Central memory CD8-positive, alpha-beta T cell (primary cell): ENCODE measurements around the gene POLD4.

Experiments used
- ATAC-seq: fragments of 150-1000 bp; cut with Tn5 transposase; replicated peaks from 2 replicates; pipeline ENCODE4 v1.10.0; 2022; ENCODE audit warnings: mild to moderate bottlenecking, moderate FRiP score, moderate number of reproducible peaks; ENCODE audit not compliant: poor library complexity, severe bottlenecking; ENCODE audit errors: extremely low read depth
- DNase-seq, 2 donors: peaks; one replicate each; pipeline ENCODE4 v3.0.0; 2021; ENCODE audit warnings: low spot score in 2 of 2
- H3K27ac Mint-ChIP-seq: one replicate; pipeline ENCODE4 v1.8.0; 2022; ENCODE audit warnings: low read depth, mild to moderate bottlenecking, moderate library complexity, mixed read lengths
- H3K27me3 Mint-ChIP-seq: one replicate; pipeline ENCODE4 v1.8.0; 2022; ENCODE audit warnings: mixed read lengths
- H3K36me3 Mint-ChIP-seq: one replicate; pipeline ENCODE4 v1.8.0; 2022; ENCODE audit warnings: mild to moderate bottlenecking, moderate library complexity, mixed read lengths; ENCODE audit not compliant: insufficient read depth
- H3K4me1 Mint-ChIP-seq: one replicate; pipeline ENCODE4 v1.8.0; 2022; ENCODE audit warnings: mixed read lengths
- H3K4me3 Mint-ChIP-seq: one replicate; pipeline ENCODE4 v1.8.0; 2022; ENCODE audit warnings: mild to moderate bottlenecking, moderate library complexity, mixed read lengths
- H3K9me3 Mint-ChIP-seq: one replicate; pipeline ENCODE4 v1.8.0; 2022; ENCODE audit warnings: mixed read lengths

The POLD4 gene

DNA sequence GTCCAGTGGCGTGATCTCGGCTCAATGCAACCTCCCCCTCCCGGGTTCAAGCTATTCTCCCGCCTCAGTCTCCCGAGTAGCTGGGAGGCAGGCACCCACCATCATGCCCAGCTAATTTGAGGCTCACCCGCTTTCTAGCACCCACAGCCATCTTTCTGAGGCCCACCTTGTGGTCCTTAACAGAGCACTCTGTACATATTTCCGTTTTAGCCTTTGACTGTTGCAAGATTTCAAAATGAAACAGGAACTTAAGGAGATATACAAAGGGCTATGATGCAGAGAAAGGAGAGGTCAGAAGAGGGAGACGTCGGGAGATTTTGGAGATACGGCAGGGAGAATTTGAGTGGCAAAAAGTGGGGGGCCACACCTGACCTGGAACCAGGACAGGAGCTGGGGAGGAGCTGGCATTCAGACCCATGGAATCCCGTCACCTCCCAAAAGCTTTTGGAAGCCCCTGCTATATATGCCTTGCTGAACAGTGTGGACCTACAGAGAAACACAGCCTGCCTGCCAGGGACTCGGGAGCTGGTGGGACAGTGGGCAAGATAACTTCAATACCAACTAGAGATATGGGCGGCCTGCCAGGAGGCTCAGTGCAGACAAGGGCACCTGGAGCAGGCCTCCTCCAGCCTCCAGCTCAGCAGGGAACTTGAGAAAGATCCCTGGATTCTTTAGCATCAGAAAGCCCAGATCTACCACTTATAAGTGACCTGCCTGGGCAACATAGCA, 28.1 kb upstream of the POLD4 start:
- H3K27ac Mint-ChIP-seq = peak overlapping the region; percentile 12
- ATAC-seq (no peak), DNase-seq (no peak)
- H3K27me3 Mint-ChIP-seq = no peaks in the 10 kb centered on the region
- peaks cover 18% of the 10 kb centered on the region for H3K4me1 Mint-ChIP-seq
- no peak overlapping the region for H3K4me3 Mint-ChIP-seq
- H3K9me3 Mint-ChIP-seq = no peaks in the 10 kb centered on the region
- peaks cover 4% of the 10 kb centered on the region for H3K36me3 Mint-ChIP-seq

GRCh38 chr11:67379061-67380058, 26.0 kb upstream of the POLD4 start:
- ATAC-seq = no peak
- Mint-ChIP-seq H3K4me3 (no peak overlapping the region), H3K9me3 (no peaks in the 10 kb centered on the region), H3K4me1 (peaks cover 21% of the 10 kb centered on the region), H3K36me3 (peaks cover 2% of the 10 kb centered on the region), H3K27me3 (no peaks in the 10 kb centered on the region), H3K27ac (no peak overlapping the region)
- no peak for DNase-seq

- Mint-ChIP-seq H3K4me1 (peaks cover 27% of the 10 kb centered on the region), H3K27ac (no peak overlapping the region), H3K36me3 (peaks cover 4% of the 10 kb centered on the region), H3K4me3 (no peak overlapping the region), H3K27me3 (no peaks in the 10 kb centered on the region), H3K9me3 (no peaks in the 10 kb centered on the region)
- DNase-seq = no peak
- ATAC-seq = no peak
Measured at GRCh38 chr11:67378544-67378943, 25.2 kb upstream of the POLD4 start.

DNA sequence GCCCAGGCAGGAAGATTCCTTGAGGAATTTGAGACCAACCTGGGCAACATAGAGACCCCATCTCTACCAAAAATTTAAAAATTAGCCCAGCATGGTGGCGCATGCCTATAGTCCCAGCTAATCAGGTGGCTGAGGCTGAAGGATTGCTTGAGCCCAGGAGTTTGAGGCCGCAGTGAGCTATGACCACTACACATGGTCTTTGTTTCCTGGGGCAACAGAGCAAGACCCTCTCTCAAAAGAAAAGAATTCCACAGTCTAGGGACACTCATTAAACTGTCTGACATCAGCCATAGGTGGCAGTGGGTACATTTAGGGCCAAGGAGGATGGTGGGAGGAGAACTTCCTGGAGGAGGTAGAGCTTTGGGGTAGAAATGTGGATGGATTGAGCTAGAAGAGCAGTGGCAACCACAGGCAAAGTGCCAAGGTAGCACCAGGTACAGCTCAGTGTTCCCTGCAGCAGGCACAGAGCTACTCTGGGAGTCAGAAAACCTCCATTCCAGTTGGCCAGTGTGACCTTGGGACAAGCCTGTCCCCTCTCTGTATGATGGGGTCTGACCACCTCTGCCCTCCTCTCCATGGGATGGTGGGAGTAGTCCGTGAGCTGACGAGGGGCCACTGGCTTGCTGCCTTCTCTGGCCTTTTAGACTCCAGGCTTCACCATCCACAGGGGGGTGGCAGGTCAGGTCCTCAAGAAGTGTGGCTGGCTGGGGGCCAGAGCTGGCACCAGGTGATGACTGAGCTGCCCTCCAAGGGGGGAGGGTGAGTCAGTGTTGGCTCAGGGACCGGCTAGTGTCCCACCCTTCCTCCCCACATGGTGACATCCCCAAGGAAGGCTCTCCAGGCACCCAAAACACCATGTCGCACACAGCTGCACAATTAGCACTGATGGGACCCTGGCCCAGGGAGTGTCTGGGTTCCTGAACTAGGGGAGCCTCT, 23.8 kb upstream of the POLD4 start:
- peaks cover 4% of the 10 kb centered on the region for H3K36me3 Mint-ChIP-seq
- peaks cover 21% of the 10 kb centered on the region for H3K4me1 Mint-ChIP-seq
- DNase-seq (no peak), ATAC-seq (no peak)
- H3K27me3 Mint-ChIP-seq = no peaks in the 10 kb centered on the region
- no peak overlapping the region for H3K4me3 Mint-ChIP-seq
- H3K9me3 Mint-ChIP-seq = no peaks in the 10 kb centered on the region
- peak overlapping the region; percentile 49 for H3K27ac Mint-ChIP-seq

GRCh38 chr11:67376063-67376820, 22.9 kb upstream of the POLD4 start:
- Mint-ChIP-seq H3K9me3 (no peaks in the 10 kb centered on the region), H3K27ac (peak overlapping the region; percentile 49), H3K4me3 (peak overlapping the region; percentile 38), H3K36me3 (peaks cover 7% of the 10 kb centered on the region), H3K27me3 (no peaks in the 10 kb centered on the region), H3K4me1 (peaks cover 26% of the 10 kb centered on the region)
- DNase-seq = no peak
- no peak for ATAC-seq

GRCh38 chr11:67375320-67376055, 22.1 kb upstream of the POLD4 start:
- Mint-ChIP-seq H3K4me3 (peak overlapping the region; percentile 38), H3K27me3 (no peaks in the 10 kb centered on the region), H3K27ac (no peak overlapping the region), H3K9me3 (no peaks in the 10 kb centered on the region), H3K4me1 (peaks cover 26% of the 10 kb centered on the region), H3K36me3 (peaks cover 7% of the 10 kb centered on the region)
- DNase-seq (no peak), ATAC-seq (no peak)

DNA sequence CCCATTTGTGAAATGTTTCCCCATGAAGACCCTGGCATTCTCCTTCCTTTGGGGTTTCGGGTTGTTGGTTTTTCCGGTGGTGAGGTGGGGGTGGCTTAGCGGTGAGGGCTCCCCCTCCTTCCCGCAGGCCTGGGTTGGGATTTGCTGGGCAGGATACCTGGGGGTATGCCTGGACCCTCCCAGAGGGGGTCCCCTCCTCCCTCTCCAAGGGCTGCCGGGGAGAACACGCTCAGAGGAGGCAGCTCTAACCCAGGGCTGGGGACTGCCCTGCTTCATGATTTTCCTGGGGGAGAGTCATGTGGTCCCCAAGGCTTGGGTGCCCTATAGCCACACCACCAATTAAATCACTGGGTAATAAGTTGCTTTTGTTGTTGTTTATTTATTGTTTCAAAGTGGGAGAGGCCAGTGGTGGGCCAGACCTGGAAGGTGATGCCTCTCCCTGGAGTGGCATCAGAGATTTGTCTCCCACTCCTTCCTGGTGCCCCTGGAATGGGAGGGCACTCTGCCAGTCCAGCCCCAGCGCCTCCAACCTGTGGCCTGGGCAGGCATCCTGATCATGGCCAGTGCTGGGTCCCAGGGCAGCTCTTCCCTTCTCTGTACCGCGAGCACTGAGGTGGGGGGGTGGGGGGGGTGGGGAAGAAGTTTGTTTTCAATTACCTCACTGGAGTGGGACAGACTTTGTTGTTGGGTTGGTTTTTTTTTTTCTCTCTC, 21.4 kb upstream of the POLD4 start:
- ATAC-seq (no peak), DNase-seq (no peak)
- peaks cover 32% of the 10 kb centered on the region for H3K4me1 Mint-ChIP-seq
- no peaks in the 10 kb centered on the region for H3K9me3 Mint-ChIP-seq
- H3K36me3 Mint-ChIP-seq = peaks cover 7% of the 10 kb centered on the region
- H3K27ac Mint-ChIP-seq = no peak overlapping the region
- no peaks in the 10 kb centered on the region for H3K27me3 Mint-ChIP-seq
- peak overlapping the region; percentile 98 for H3K4me3 Mint-ChIP-seq

DNA sequence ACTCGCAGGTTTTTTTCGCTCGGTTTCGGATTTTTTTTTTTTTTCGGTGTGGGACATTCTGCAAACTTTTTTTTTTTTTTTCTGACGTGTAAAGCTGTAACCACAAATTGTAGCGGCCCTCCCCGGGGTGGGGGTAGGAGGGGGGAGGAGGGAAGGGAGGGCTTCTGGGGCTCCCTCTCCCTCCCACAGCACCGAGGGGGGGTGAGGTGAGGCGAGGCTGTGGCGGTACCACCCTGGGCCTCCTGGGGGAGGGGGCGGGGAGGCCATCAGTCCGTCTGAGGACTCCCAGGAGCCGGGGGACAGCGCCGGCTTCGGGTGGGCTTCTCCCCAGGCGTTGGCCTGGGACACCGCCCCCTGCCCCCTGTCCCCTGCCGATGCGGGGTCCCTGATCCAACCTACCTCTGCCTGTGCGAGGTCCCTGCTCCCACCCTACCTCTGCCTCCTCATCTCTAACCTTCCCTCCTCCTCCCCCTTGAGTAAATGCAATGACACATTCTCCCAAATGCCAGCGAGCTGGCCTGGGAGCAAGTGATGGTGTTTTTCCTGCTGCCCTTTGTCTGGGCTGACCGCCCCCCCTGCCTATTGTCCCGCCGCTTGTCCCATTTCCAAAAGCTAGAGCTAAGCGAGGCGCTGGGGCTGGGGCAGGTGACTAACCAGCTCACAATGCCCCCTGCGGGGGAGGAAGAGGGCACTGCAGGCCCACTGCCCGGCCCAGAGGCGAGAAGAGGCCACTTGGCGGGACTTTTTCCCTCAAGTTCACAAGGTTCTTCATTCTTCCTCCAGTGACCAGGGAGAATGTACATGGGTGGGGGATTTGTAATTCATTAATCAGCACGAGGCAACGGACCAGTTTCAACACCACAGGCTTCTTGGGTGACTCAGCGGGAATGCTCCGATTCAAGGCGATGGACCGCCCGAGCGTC, 20.6 kb upstream of the POLD4 start:
- H3K36me3 Mint-ChIP-seq = peaks cover 8% of the 10 kb centered on the region
- ATAC-seq = peak; percentile 79
- H3K27me3 Mint-ChIP-seq = no peaks in the 10 kb centered on the region
- peaks cover 40% of the 10 kb centered on the region for H3K4me1 Mint-ChIP-seq
- no peaks in the 10 kb centered on the region for H3K9me3 Mint-ChIP-seq
- peak; percentile 53 to 79 for DNase-seq
- H3K27ac Mint-ChIP-seq = peak overlapping the region; percentile 94
- peak overlapping the region; percentile 98 for H3K4me3 Mint-ChIP-seq

DNA sequence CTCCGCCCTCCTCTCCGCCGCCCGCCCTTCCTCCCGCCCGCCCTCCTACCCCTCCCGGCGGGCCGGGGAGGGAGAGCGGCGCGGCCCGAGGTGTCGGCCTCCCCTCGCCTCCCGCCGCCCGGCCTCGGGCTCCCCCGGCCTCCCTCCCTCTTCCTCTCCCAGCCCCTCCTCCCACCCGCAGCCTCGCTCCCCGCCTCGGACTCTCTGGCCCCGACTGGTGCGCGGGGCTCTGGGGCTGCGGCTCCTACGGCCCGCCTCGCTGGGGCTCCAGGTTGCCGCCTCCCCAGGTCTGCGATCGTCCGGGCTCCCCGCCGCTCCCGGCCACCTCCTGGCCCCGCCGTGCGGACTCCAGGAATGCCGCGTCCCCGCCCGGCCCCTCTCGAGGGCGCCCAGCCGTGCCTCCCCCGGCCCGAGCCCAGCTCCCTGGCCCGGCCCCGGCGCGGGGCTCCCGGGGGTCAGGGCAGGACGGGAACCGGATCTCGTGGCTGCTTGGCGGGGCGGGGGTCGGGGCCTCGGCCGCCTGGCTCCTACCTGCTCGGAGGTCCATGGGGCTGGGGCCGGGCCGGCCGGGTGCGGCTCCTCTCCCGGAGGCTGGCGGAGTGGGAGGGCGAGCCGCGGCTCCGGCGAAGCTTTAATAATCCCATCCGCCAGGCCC, 19.8 kb upstream of the POLD4 start, which contains the start of gene CLCF1:
TSS of gene CLCF1 (minus strand) at position 606 of the 655 bp plus-strand sequence. CDS start at position 547, 59 bp downstream.
- DNase-seq = no peak
- Mint-ChIP-seq H3K27me3 (no peaks in the 10 kb centered on the region), H3K27ac (peak within 1 kb of the TSS; percentile 94), H3K36me3 (peaks cover 11% of the 10 kb centered on the region), H3K9me3 (no peaks in the 10 kb centered on the region), H3K4me1 (peaks cover 48% of the 10 kb centered on the region), H3K4me3 (peak within 1 kb of the TSS; percentile 98)
- ATAC-seq = peak; percentile 17
